LNCAP (cell line): ENCODE measurements around the gene SLC35F4.

Experiments
- CTCF ChIP-seq: fragments of 450-650 bp; IDR thresholded peaks from 2 replicates; pipeline ENCODE4 v1.5.1; 2017; ENCODE audit warnings: mild to moderate bottlenecking

The SLC35F4 gene

GRCh38 chr14:57574617-57575288, 291.1 kb downstream of the SLC35F4 start:
- no peak; the same call in 1 of the 2 replicates for TF ChIP-seq CTCF

GRCh38 chr14:57573173-57573572, 292.7 kb downstream of the SLC35F4 start:
- TF ChIP-seq CTCF, result no peak

GRCh38 chr14:57568554-57568953, 297.3 kb downstream of the SLC35F4 start:
- TF ChIP-seq CTCF, result no peak

- no peak for TF ChIP-seq CTCF
These were observed 298.7 kb downstream of the SLC35F4 start for GRCh38 chr14:57567220-57567619.

- TF ChIP-seq CTCF, result no peak
These were observed 305.2 kb downstream of the SLC35F4 start for GRCh38 chr14:57560681-57561080.

- TF ChIP-seq CTCF, result no peak
These were observed 306.3 kb downstream of the SLC35F4 start for GRCh38 chr14:57559576-57559975.

GRCh38 chr14:57549765-57550420, 316.0 kb downstream of the SLC35F4 start:
- TF ChIP-seq CTCF, result no peak
